Ovary (tissue), 9 donors: ENCODE measurements around the gene LSM12. TPM values are rescaled to one million over a fixed set of nuclear protein-coding genes. Genes with fewer than 3 reads are reported as not detected.

Source experiments
- DNase-seq, 5 donors: peaks; one replicate each; pipeline ENCODE4 v3.0.0-alpha.2; 2019 to 2020
- H3K27ac ChIP-seq, 2 donors: fragments of 200-600 bp; one replicate each; pipeline versions ENCODE4 v1.5.1 to v1.8.0; 2019 to 2022
- H3K27me3 ChIP-seq: fragments of 200-600 bp; one replicate; pipeline ENCODE4 v1.8.0; 2022
- H3K36me3 ChIP-seq: fragments of 200-600 bp; sonication (generic); one replicate; pipeline ENCODE4 v1.5.1; 2019
- H3K4me1 ChIP-seq: one replicate; pipeline ENCODE4 v1.8.1; 2013; ENCODE audit warnings: mild to moderate bottlenecking, moderate library complexity; ENCODE audit not compliant: insufficient read depth
- H3K4me3 ChIP-seq: fragments of 200-600 bp; sonication (generic); one replicate; pipeline ENCODE4 v1.5.1; 2017
- H3K9me3 ChIP-seq, 2 donors: fragments of 200-600 bp in 1 of 2; sonication (generic) in 1 of 2; one replicate each; pipeline versions ENCODE4 v1.5.1 to v1.8.1; 2013 to 2019; ENCODE audit warnings: mild to moderate bottlenecking in 1 of 2, moderate library complexity in 1 of 2
- EP300 ChIP-seq: sonication (generic); formaldehyde crosslinking; IDR thresholded peaks from one replicate; pipeline ENCODE4 v1.6.1; 2017; ENCODE audit warnings: antibody characterized with exemption
- POLR2A ChIP-seq: fragments of 450-650 bp; IDR thresholded peaks from one replicate; pipeline ENCODE4 v1.6.1; 2017; ENCODE audit warnings: antibody characterized with exemption, mild to moderate bottlenecking, moderate library complexity
- WGBS, 3 donors: extraction: QIAGEN DNeasy Blood & Tissue Kit in 1 of 3; methylation state at CpG; one replicate each; pipeline versions ENCODE4 v1.1.5 to v1.1.7; 2013 to 2017; 5-methylcytosine and 5-hydroxymethylcytosine counted together
- intact Hi-C, 4 donors: fragments of 100-400 bp; cut with DNase I; formaldehyde crosslinking; loops; one replicate each; pipeline versions ENCODE4 v1.11.0 to v1.15.1; 2022 to 2023
- polyA plus RNA-seq, 2 donors: library from polyadenylated mRNA; stranded (reverse); fragments of 200-250 nt in 1 of 2; fragments of 350-450 nt in 1 of 2; fragmentation: Illumina TruSeq in 1 of 2; extraction: RNeasy Lipid Tissue Mini Kit (QIAGEN cat#74804) in 1 of 2; gene quantifications; one replicate each; pipeline ENCODE4 v1.2.3, GENCODE V29; 2013 to 2014
- total RNA-seq, 7 donors: library from RNA; depleted of rRNA in 2 of 7; stranded (reverse); fragments of >200 nt in 2 of 7; fragmentation: NEBNext Ultra II Directional in 3 of 7; extraction: Animal tissue kit (Norgen Biotek cat#: 25700) in 3 of 7; gene quantifications; one replicate each; pipeline versions ENCODE4 v1.1.0 to v1.2.4, GENCODE V29; 2016 to 2023
- TF ChIP-seq, protein P1 (sequence below), 3 donors: fragments of 450-650 bp in 2 of 3; fragments of 200-600 bp in 1 of 3; IDR thresholded peaks; one replicate each; pipeline versions ENCODE4 v1.5.1 to v1.8.0; 2016 to 2022; ENCODE audit warnings: antibody characterized with exemption in 3 of 3, mild to moderate bottlenecking in 1 of 3
- donor health status: DM: no; HTN: no; CAD: no; lungs with moderate emphysema.
- donor health status: DM: no; HTN: no; CAD: no.
- donor health status: Bipolar disorder and iron deficiency.
- donor health status: DM: yes; HTN: yes; CAD: no.
- donor health status: DM: no; HTN: no; CAD: no.
- donor health status: DM: yes; HTN: yes; CAD: no.

LSM12 gene
- total and polyA plus RNA-seq, 9 donors: 17.1 to 54.6 (median 36.4) TPM

DNA sequence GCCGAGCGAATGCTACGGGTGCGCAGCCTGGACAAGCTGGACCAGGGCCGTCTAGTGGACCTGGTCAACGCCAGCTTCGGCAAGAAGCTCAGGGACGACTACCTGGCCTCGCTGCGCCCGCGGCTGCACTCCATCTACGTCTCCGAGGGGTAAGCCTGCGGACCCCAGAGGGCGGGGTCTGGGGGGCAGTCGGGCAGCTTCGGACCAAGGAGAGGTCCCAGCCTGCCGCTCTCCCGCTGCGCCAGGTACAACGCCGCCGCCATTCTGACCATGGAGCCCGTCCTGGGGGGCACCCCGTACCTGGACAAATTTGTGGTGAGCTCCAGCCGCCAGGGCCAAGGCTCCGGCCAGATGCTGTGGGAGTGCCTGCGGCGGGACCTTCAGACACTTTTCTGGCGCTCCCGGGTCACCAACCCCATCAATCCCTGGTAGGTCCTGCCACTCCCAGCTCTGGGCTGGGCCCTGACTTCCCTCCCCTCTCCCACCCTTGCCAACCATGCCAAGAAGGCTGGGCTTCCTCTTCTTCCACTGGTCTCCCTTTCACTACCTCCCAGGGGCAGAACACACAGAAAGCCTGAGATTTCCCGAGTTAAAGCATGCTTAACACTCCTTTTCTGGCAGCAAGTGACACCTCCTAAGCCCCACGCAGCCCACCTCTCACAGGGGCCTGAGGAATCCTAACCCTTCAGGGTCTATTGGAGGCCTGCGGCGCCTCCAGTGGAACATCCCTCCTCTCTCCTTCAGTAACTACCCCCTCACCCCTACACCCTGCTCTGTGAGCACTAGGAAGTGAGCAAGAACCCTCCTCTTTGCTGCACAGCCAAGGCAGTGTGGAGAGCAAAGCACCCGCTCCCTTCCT, 58.9 kb downstream of the LSM12 start:
- H3K9me3 ChIP-seq: no peaks in the 10 kb centered on the region
- no peak overlapping the region for H3K27ac ChIP-seq
- WGBS, 3 donors: 3 to 4% (median 3%) methylated on average over 30 to 37 of the region's 37 CpGs
- H3K4me1 ChIP-seq: peaks cover 10% of the 10 kb centered on the region
- no peak for DNase-seq
- TF ChIP-seq, protein P1, sequence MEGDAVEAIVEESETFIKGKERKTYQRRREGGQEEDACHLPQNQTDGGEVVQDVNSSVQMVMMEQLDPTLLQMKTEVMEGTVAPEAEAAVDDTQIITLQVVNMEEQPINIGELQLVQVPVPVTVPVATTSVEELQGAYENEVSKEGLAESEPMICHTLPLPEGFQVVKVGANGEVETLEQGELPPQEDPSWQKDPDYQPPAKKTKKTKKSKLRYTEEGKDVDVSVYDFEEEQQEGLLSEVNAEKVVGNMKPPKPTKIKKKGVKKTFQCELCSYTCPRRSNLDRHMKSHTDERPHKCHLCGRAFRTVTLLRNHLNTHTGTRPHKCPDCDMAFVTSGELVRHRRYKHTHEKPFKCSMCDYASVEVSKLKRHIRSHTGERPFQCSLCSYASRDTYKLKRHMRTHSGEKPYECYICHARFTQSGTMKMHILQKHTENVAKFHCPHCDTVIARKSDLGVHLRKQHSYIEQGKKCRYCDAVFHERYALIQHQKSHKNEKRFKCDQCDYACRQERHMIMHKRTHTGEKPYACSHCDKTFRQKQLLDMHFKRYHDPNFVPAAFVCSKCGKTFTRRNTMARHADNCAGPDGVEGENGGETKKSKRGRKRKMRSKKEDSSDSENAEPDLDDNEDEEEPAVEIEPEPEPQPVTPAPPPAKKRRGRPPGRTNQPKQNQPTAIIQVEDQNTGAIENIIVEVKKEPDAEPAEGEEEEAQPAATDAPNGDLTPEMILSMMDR (IDR thresholded peaks at IDR 0.05): peak in 1 of 3 donors; percentile 25
- TF ChIP-seq POLR2A: no peak
- peak overlapping the region; percentile 50 for H3K4me3 ChIP-seq
- peaks cover 2% of the 10 kb centered on the region for H3K27me3 ChIP-seq
- intact Hi-C loops: loop anchor here in 1 of 4 donors (5.0 kb wide), 1 partner anchor 35 kb away; no protein-coding TSS in a partner anchor
- H3K36me3 ChIP-seq: no peaks in the 10 kb centered on the region

DNA sequence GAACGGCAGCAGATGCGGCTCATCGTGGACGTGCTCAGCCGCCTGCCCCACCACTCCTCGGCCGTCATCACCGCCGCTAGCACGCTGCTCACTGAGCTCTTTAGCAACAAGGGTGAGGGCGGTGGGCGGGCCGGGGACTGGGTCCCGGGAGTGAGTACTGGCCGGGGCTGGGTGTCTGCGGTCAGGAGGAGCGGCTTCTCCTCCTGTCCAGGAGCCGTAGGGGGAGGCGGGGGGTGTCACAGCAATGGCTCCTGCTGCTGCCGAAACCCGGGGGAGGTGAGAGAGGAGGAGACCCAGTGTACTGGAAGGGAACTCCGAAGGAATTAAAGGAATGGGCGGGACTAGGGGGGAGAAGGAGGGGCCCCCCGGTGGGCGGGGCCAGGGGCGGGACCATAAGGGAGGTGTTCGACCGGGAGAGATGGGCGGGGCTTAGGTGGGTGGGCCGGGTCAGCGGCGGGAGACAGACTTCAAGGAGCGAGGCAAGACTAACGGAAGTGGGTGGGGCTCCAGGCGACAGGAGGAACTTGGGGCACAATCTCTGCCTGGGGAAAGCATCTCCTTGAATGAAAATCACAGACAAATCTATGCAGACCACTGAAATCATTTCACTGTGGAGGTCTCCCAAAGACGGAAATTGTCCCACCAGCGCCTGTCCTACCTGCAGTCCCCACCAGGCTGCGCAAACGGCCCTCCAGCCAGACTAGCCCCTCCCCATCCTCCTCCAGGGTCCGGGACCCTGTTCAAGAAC, 59.7 kb downstream of the LSM12 start:
- no peak overlapping the region for H3K27ac ChIP-seq
- H3K36me3 ChIP-seq: no peaks in the 10 kb centered on the region
- H3K9me3 ChIP-seq: no peaks in the 10 kb centered on the region
- peaks cover 2% of the 10 kb centered on the region for H3K27me3 ChIP-seq
- TF ChIP-seq, protein P1 (IDR thresholded peaks at IDR 0.05): peak in 2 of 3 donors; percentile 51 to 59
- TF ChIP-seq POLR2A: no peak
- peak overlapping the region; percentile 50 for H3K4me3 ChIP-seq
- WGBS, 3 donors: 0 to 1% (median 1%) methylated on average over 37 to 40 of the region's 40 CpGs
- intact Hi-C loops: loop anchor here in 1 of 4 donors (5.0 kb wide), 1 partner anchor 36 kb away; no protein-coding TSS in a partner anchor
- H3K4me1 ChIP-seq: peaks cover 10% of the 10 kb centered on the region
- DNase-seq: peak; percentile 95 to 97 (median 96)

DNA sequence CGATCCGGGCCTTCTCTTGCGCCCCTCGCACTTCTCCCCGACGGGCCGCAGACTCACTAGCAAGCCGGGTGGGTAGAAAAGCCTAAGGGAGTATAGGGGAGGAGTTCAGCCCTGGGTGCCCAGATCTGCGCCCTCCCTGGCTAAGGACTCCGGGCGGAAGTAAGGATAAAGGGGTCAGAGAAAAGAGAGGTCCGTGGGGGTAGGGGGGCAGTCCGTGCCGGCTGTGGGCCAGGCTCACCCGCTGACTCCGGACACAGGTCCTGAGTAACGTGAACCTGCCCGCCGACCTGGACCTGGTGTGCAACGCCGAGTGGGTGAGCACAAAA, 60.2 kb downstream of the LSM12 start:
- H3K9me3 ChIP-seq: no peaks in the 10 kb centered on the region
- WGBS, 3 donors: 1 to 5% (median 3%) methylated on average over 21 of the region's 21 CpGs
- DNase-seq: no peak
- H3K4me1 ChIP-seq: peaks cover 10% of the 10 kb centered on the region
- H3K27ac ChIP-seq: no peak overlapping the region
- intact Hi-C loops: loop anchor here in 1 of 4 donors (5.0 kb wide), 1 partner anchor 36 kb away; no protein-coding TSS in a partner anchor
- peaks cover 2% of the 10 kb centered on the region for H3K27me3 ChIP-seq
- TF ChIP-seq, protein P1 (IDR thresholded peaks at IDR 0.05): no peak
- TF ChIP-seq EP300: no peak
- no peak for TF ChIP-seq POLR2A
- H3K4me3 ChIP-seq: peak overlapping the region; percentile 50
- H3K36me3 ChIP-seq: no peaks in the 10 kb centered on the region

DNA sequence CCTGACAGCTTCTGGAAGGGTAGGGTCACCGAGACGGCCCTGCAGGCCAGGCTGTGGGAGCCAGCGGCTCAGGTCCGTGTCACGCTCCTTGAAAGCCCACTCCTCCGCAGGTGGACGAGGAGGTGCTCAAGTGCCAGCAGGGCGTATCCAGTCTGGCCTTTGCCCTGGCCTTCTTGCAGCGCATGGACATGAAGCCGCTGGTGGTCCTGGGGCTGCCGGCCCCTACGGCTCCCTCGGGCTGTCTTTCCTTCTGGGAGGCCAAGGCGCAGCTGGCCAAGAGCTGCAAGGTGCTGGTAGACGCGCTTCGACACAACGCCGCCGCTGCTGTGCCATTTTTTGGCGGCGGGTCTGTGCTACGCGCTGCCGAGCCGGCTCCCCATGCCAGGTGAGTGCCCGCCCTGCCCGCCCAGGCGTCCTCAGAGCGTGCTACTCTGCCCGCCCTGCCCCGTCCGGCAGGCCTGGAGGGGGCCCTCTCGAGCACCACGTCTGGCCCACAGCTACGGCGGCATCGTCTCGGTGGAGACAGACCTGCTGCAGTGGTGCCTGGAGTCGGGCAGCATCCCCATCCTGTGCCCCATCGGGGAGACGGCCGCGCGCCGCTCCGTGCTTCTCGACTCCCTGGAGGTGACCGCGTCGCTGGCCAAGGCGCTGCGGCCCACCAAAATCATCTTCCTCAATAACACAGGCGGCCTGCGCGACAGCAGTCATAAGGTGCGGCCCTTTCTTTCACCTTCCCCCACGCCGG, 60.8 kb downstream of the LSM12 start:
- WGBS, 3 donors: 4 to 10% (median 8%) methylated on average over 44 to 59 of the region's 59 CpGs
- no peak for TF ChIP-seq POLR2A
- TF ChIP-seq, protein P1 (IDR thresholded peaks at IDR 0.05): no peak
- no peak for TF ChIP-seq EP300
- no peaks in the 10 kb centered on the region for H3K36me3 ChIP-seq
- H3K4me3 ChIP-seq: peak overlapping the region; percentile 50
- no peaks in the 10 kb centered on the region for H3K9me3 ChIP-seq
- DNase-seq: peak in 2 of 5 donors; percentile 48 to 54
- intact Hi-C loops: loop anchor here in 1 of 4 donors (5.0 kb wide), 1 partner anchor 37 kb away; no protein-coding TSS in a partner anchor
- H3K27ac ChIP-seq: no peak overlapping the region
- H3K4me1 ChIP-seq: peaks cover 10% of the 10 kb centered on the region
- peaks cover 2% of the 10 kb centered on the region for H3K27me3 ChIP-seq
